Measurements from ENCODE around the gene NTN1. TPM values are rescaled to one million over a fixed set of nuclear protein-coding genes. Genes with fewer than 3 reads are reported as not detected.
A peak's percentile ranks its signal among the peaks of the same experiment; 100 is the strongest.

Gene NTN1
- total RNA-seq, 1 donor from 2014 or later = 7.8 TPM

DNA sequence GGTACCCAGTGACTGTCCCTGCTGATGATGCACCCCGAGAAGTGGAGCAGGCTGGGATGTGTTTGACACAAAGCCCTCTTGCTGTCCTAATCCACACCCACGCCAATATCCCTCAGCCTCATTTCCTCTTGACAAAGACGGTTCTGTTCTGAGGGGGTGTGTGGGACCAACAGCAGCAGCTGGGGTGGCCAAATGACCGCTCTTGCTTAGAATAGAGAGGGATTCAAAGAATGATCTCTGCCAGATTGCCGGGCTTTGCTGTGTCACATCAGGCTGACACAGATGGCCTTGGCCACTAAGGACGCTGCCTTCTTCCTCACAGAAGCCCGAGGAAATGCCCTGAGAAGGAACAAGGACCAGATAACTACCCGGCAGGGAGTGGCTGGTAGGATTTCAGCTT is 250.7 kb downstream of the NTN1 start:
- no peak for ATAC-seq
- Histone ChIP-seq H3K9me3 (no peaks in the 10 kb centered on the region), H3K27me3 (ENCODE audit: low read depth) (no peaks in the 10 kb centered on the region), H3K4me1 (no peaks in the 10 kb centered on the region), H3K27ac (no peak overlapping the region), H3K36me3 (no peaks in the 10 kb centered on the region), H3K4me3 (no peak overlapping the region)
- intact Hi-C loops (cut with DNase I) = no loop called here
- DNase-seq = no peak
- no peak for TF ChIP-seq CTCF (IDR thresholded peaks at IDR 0.05)

- Histone ChIP-seq H3K36me3 (no peaks in the 10 kb centered on the region), H3K4me1 (no peaks in the 10 kb centered on the region), H3K9me3 (no peaks in the 10 kb centered on the region), H3K4me3 (no peak overlapping the region), H3K27me3 (ENCODE audit: low read depth) (no peaks in the 10 kb centered on the region), H3K27ac (no peak overlapping the region)
- ATAC-seq (no peak), DNase-seq (no peak)
- TF ChIP-seq CTCF (IDR thresholded peaks at IDR 0.05) = no peak
- intact Hi-C loops (cut with DNase I) = no loop called here
Observed at GRCh38 chr17:9272501-9273200, 251.3 kb downstream of the NTN1 start.

DNA sequence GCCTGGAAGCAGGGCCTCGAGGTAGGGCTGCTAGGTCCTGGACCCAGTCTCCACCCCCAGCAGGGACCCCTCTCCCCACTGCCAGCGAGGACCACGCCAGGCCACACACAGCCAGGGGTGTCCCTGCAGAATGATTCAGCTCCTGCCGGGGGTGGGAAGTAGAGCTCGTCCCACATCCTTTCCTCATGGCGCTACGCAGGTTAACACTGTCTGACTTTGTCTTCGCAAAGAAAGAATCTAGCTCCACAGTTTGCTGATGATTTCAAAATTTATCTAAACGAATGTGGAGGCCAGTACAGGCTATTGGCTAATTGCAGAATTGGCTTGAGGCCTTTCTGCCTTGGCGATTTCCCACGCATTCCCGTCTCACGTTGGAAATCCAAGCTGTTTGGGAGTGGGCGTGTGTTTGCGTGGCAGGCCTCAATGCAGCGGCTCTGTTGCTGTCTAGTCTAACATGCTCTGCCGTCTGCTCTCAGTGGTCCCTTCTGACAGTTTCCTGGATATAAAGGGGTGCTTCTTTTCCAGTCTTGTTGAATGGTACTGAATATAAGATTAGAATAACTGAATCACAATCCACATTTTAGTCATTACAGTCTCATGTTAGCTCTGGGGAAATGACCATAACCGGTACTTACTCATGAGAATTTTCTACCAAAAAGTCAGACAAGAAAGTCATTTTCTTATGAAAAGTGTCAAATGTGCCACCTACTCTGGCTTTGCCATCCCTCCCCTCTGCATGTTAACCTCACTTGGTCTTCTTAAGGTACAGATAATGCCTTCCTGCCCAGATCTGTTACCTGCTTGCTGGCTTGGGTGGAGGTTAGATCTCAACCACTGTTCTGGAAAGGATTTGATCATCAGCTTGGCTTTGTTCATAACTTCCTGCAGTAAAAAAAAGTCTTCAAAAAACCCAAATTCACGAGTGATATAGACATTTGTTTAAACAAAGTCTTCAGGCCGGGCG is 252.4 kb downstream of the NTN1 start:
- Histone ChIP-seq H3K4me1 (no peaks in the 10 kb centered on the region), H3K4me3 (no peak overlapping the region), H3K36me3 (no peaks in the 10 kb centered on the region), H3K9me3 (no peaks in the 10 kb centered on the region), H3K27me3 (ENCODE audit: low read depth) (no peaks in the 10 kb centered on the region), H3K27ac (no peak overlapping the region)
- DNase-seq (no peak), ATAC-seq (peak in 1 of 2 donors; percentile 28)
- intact Hi-C loops (cut with DNase I) = no loop called here
- TF ChIP-seq CTCF (IDR thresholded peaks at IDR 0.05) = no peak

GRCh38 chr17:9274973-9275372 is 253.7 kb downstream of the NTN1 start:
- intact Hi-C loops (cut with DNase I) = no loop called here
- H3K9me3 ChIP-seq = no peaks in the 10 kb centered on the region

DNA sequence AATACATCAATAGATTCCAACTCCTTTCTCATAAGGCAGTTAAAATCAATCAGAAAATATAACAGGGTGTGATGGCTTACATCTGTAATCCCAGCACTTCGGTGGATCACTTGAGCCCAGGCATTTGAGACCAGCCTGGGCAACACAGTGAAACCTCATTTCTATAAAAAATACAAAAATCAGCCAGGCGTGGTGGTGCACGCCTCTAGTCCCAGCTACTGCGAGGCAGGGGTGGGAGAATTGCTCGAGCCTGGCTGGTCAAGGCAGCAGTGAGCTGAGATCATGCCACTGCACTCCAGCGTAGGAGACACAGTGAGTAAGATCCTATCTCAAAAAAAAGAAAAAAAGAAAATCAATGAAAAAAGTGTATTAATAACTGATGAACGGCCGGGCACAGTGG is 258.6 kb downstream of the NTN1 start:
- intact Hi-C loops (cut with DNase I) = no loop called here
- DNase-seq = no peak
- Histone ChIP-seq H3K9me3 (no peaks in the 10 kb centered on the region), H3K4me3 (no peak overlapping the region), H3K27ac (no peak overlapping the region), H3K4me1 (peaks cover 5% of the 10 kb centered on the region), H3K36me3 (no peaks in the 10 kb centered on the region), H3K27me3 (ENCODE audit: low read depth) (no peaks in the 10 kb centered on the region)
- no peak for ATAC-seq
- TF ChIP-seq CTCF (IDR thresholded peaks at IDR 0.05) = no peak

More at GRCh38 chr17:9274973-9275372, 253.7 kb downstream of the NTN1 start:
- ATAC-seq = no peak
- DNase-seq = no peak
- Histone ChIP-seq H3K27ac (no peak overlapping the region), H3K4me1 (no peaks in the 10 kb centered on the region), H3K36me3 (no peaks in the 10 kb centered on the region), H3K4me3 (no peak overlapping the region), H3K27me3 (ENCODE audit: low read depth) (no peaks in the 10 kb centered on the region)
- TF ChIP-seq CTCF (IDR thresholded peaks at IDR 0.05) = no peak

Measured in lower lobe of right lung (tissue), 2 donors.